GM12878 (cell line): Measurements from ENCODE around the gene ABCC5. TPM values are rescaled to one million over a fixed set of nuclear protein-coding genes. Genes with fewer than 3 reads are reported as not detected.

Experiments
- ATAC-seq: fragments of 200-7000 bp; cut with Tn5 transposase; 3 replicates; pipeline ENCODE4 v1.9.1; 2020; ENCODE audit warnings: mild to moderate bottlenecking, moderate library complexity
- BruUV-seq: library from RNA; stranded (reverse); fragments of 400-500 nt; replicated peaks from 2 replicates; lab custom pipeline; 2021; lab: Mats Ljungman, UMichigan
- CTCF ChIA-PET: fragments of 300-600 bp; sonication (Branson Sonifier 250); formaldehyde crosslinking; extraction: SDS; loops from one replicate; lab custom pipeline; 2021; ENCODE audit warnings: inconsistent platforms; lab: Yijun Ruan, JAX
- POLR2A ChIA-PET: fragments of 350-600 bp; formaldehyde crosslinking; extraction: SDS; loops from one replicate; lab custom pipeline; 2021; ENCODE audit warnings: inconsistent platforms; lab: Charles Lee
- RAD21 ChIA-PET: fragments of 300-600 bp; sonication (Branson Sonifier 250); formaldehyde crosslinking; loops from one replicate; lab custom pipeline; 2023; ENCODE audit warnings: antibody characterized with exemption; ENCODE audit not compliant: unreplicated experiment; lab: Charles Lee
- SMC1A ChIA-PET: fragments of 300-600 bp; sonication (Branson Sonifier 250); formaldehyde crosslinking; loops from one replicate; lab custom pipeline; 2023; ENCODE audit not compliant: unreplicated experiment, uncharacterized antibody; lab: Charles Lee
- DNase-seq: peaks from one replicate; pipeline ENCODE4 v3.0.0-alpha.2; 2011; ENCODE audit warnings: low read depth, low spot score
- FAIRE-seq: peaks from 3 replicates; lab custom pipeline; 2011; peaks lifted over from hg19 to GRCh38; lab: Jason Lieb, UNC
- H2AFZ ChIP-seq: 2 replicates; pipeline ENCODE4 v1.6.0; 2011; ENCODE audit warnings: low read depth, low read length, control low read depth; ENCODE audit not compliant: control insufficient read depth
- H3K27ac ChIP-seq: 2 replicates; pipeline ENCODE4 v1.5.1; 2011; ENCODE audit warnings: control low read depth; ENCODE audit not compliant: control insufficient read depth, insufficient read depth
- H3K27me3 ChIP-seq, 2 experiments: replicated peaks in 1 of 2; 2 replicates each; pipeline versions ENCODE4 v1.6.0 to v1.6.1; 2011; ENCODE audit warnings: low read length in 1 of 2; ENCODE audit not compliant: control insufficient read depth in 2 of 2, insufficient read depth in 2 of 2
- H3K36me3 ChIP-seq, 2 experiments: 2 replicates each; pipeline ENCODE4 v1.5.1; 2011; ENCODE audit warnings: low read length in 1 of 2; ENCODE audit not compliant: control insufficient read depth in 2 of 2, insufficient read depth in 2 of 2
- H3K4me1 ChIP-seq: 2 replicates; pipeline ENCODE4 v1.6.1; 2011; ENCODE audit warnings: mild to moderate bottlenecking, low read length, moderate library complexity, mixed read lengths; ENCODE audit not compliant: control insufficient read depth, insufficient read depth
- H3K4me2 ChIP-seq: 2 replicates; pipeline ENCODE4 v1.6.0; 2011; ENCODE audit warnings: control low read depth; ENCODE audit not compliant: control insufficient read depth, insufficient read depth
- H3K4me3 ChIP-seq: fragments of 200-600 bp; sonication (generic); 2 replicates; pipeline ENCODE4 v1.5.1; 2016
- H3K79me2 ChIP-seq: 2 replicates; pipeline ENCODE4 v1.6.0; 2011; ENCODE audit warnings: low read length; ENCODE audit not compliant: control insufficient read depth, insufficient read depth
- H3K9ac ChIP-seq: 2 replicates; pipeline ENCODE4 v1.8.0; 2011; ENCODE audit warnings: low read length, control low read depth, mixed read lengths; ENCODE audit not compliant: control insufficient read depth, insufficient read depth
- H3K9me3 ChIP-seq: replicated peaks from 3 replicates; pipeline ENCODE4 v1.5.1; 2011; ENCODE audit warnings: mild to moderate bottlenecking, low read length; ENCODE audit not compliant: control insufficient read depth, insufficient read depth
- H4K20me1 ChIP-seq: 2 replicates; pipeline ENCODE4 v1.6.0; 2011; ENCODE audit not compliant: control insufficient read depth, insufficient read depth
- STAT1 ChIP-seq: fragments of 450-650 bp; conservative IDR thresholded peaks from 2 replicates; pipeline ENCODE4 v1.6.1; 2014; ENCODE audit warnings: antibody characterized with exemption, mild to moderate bottlenecking
- WGBS: methylation state at CpG from one replicate; pipeline ENCODE4 v1.1.6; 2016; ENCODE audit warnings: low lambda C conversion rate; ENCODE audit not compliant: insufficient replicate concordance, insufficient coverage; ENCODE audit errors: missing lambda C conversion rate; 5-methylcytosine and 5-hydroxymethylcytosine counted together
- in situ Hi-C: fragments of 300-500 bp; cut with MboI; formaldehyde crosslinking; loops from 9 replicates; pipeline ENCODE4 v1.14.3; 2018; ENCODE audit warnings: mixed read lengths
- intact Hi-C: fragments of 100-400 bp; cut with micrococcal nuclease; formaldehyde crosslinking; loops from one replicate; pipeline ENCODE4 v1.14.2; 2022; ENCODE audit not compliant: unreplicated experiment
- polyA plus RNA-seq, 11 experiments: library from polyadenylated mRNA; depleted of rRNA in 4 of 11; unstranded in 6 of 11; stranded (reverse) in 5 of 11; fragments of >200 nt; fragmentation: Nextera tagmentation in 4 of 11; fragmentation: Illumina TruSeq in 1 of 11; extraction: Ambion mirVana in 4 of 11; extraction: Trizol in 1 of 11; gene quantifications; 1 replicate in 1 of 11; 2 replicates in 10 of 11; pipeline versions ENCODE4 v1.2.1 to v1.2.3, GENCODE V29; 2011 to 2016; ENCODE audit warnings: inconsistent platforms in 2 of 11, missing spikeins in 2 of 11, low read depth in 1 of 11
- total RNA-seq, 4 experiments: library from RNA; depleted of rRNA in 3 of 4; stranded (reverse); fragments of >200 nt in 3 of 4; fragmentation: Illumina TruSeq in 1 of 4; extraction: Trizol in 1 of 4; gene quantifications; 2 replicates each; pipeline versions ENCODE4 v1.2.1 to v1.2.3, GENCODE V29; 2013 to 2021
- TF ChIP-seq, protein P1 (sequence below), 3 experiments: IDR thresholded peaks in 2 of 3; conservative IDR thresholded peaks in 1 of 3; 2 replicates each; pipeline ENCODE4 v1.5.1; 2011; ENCODE audit warnings: low read depth in 3 of 3, low read length in 3 of 3, mild to moderate bottlenecking in 3 of 3, control low read depth in 2 of 3, moderate library complexity in 2 of 3, inconsistent platforms in 1 of 3, mixed read lengths in 1 of 3; ENCODE audit not compliant: control insufficient read depth in 2 of 3, insufficient read depth in 1 of 3; ENCODE audit errors: extremely low read depth in 1 of 3

The ABCC5 gene
- total and polyA plus RNA-seq, 10 of the 15 experiments (the other 5 are each of a cell fraction or from before 2014, with no cell fraction given): 6.0 to 17.8 (median 9.7) TPM

DNA sequence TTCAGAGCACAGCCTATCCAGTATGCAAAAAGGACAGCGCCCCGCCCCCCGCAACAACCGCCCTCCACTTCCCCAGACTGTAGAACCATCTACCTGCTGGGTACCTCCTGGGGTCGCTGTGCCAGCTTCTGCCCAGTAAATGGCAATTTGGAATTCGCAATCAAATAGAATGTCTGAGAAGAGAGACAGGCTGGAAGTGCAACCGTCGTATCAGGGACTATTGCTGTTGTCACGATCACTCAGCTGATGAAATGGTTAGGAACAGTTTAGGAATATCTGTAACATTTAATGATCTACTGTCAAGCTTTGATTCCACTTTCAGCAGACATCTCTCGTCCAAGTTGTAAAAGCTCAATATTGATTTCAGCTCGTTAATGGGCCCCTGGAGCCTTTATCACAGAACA, 119.7 kb downstream of the ABCC5 start:
- ChIA-PET RAD21 (interaction anchor here (0.5 to 4.2 kb wide), 7 partner anchors 13 to 316 kb away, joined by 3 to 28 read pairs (median 4); partner anchors contain the start of genes ABCC5 and PARL), POLR2A (interaction anchor here (1.3 to 1.4 kb wide), 2 partner anchors 12 to 120 kb away, joined by 3 read pairs; partner anchors contain the start of gene ABCC5), SMC1A (interaction anchor here (0.8 to 4.3 kb wide), 6 partner anchors 46 to 352 kb away, joined by 3 to 32 read pairs (median 4); partner anchors contain the start of genes ABCC5 and EEF1AKMT4), CTCF (interaction anchor here (0.6 to 4.8 kb wide), 18 partner anchors 10 to 829 kb away, joined by 3 to 84 read pairs (median 4); partner anchors contain the start of genes ABCC5, EEF1AKMT4 and PARL)
- H3K4me2 ChIP-seq: no peak overlapping the region
- no peaks in the 10 kb centered on the region for H3K36me3 ChIP-seq
- H3K27ac ChIP-seq: no peak overlapping the region
- in situ Hi-C loops (loop anchor here (10.0 kb wide), 1 partner anchor 617 kb away; no protein-coding TSS in a partner anchor), intact Hi-C loops (loop anchor here (5.0 to 10.0 kb wide), 2 partner anchors 237 to 644 kb away; partner anchors contain the start of gene EIF2B5)
- H2AFZ ChIP-seq: no peak overlapping the region
- peaks cover 8% of the 10 kb centered on the region; the same call in 1 of the 2 replicates for H3K4me1 ChIP-seq
- H3K9me3 ChIP-seq: no peaks in the 10 kb centered on the region
- no peak overlapping the region for H3K9ac ChIP-seq
- FAIRE-seq (no peak), ATAC-seq (peak; percentile 55), DNase-seq (no peak)
- no TSS peak for BruUV-seq
- no peaks in the 10 kb centered on the region for H4K20me1 ChIP-seq
- H3K79me2 ChIP-seq: no peaks in the 10 kb centered on the region
- H3K4me3 ChIP-seq: no peak overlapping the region
- H3K27me3 ChIP-seq: no peaks in the 10 kb centered on the region
- TF ChIP-seq STAT1: no peak
- TF ChIP-seq, protein P1, sequence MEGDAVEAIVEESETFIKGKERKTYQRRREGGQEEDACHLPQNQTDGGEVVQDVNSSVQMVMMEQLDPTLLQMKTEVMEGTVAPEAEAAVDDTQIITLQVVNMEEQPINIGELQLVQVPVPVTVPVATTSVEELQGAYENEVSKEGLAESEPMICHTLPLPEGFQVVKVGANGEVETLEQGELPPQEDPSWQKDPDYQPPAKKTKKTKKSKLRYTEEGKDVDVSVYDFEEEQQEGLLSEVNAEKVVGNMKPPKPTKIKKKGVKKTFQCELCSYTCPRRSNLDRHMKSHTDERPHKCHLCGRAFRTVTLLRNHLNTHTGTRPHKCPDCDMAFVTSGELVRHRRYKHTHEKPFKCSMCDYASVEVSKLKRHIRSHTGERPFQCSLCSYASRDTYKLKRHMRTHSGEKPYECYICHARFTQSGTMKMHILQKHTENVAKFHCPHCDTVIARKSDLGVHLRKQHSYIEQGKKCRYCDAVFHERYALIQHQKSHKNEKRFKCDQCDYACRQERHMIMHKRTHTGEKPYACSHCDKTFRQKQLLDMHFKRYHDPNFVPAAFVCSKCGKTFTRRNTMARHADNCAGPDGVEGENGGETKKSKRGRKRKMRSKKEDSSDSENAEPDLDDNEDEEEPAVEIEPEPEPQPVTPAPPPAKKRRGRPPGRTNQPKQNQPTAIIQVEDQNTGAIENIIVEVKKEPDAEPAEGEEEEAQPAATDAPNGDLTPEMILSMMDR (IDR thresholded peaks at IDR 0.05 in 2 of 3, conservative IDR thresholded peaks at IDR 0.05 in 1 of 3; ENCODE audit: control insufficient read depth in 2 of 3, extremely low read depth in 1 of 3, insufficient read depth in 1 of 3, low read depth in 3 of 3, low read length in 3 of 3): 0 out of 6 replicates have a peak, but pooled peaks of 2 of the 3 experiments have one; percentile 2 to 4
- WGBS: 14% methylated on average over 11 of the region's 11 CpGs
